Ureter (tissue), 1 donor: ENCODE data around the gene BLVRA. TPM values are rescaled to one million over a fixed set of nuclear protein-coding genes. Genes with fewer than 3 reads are reported as not detected.
"Not testable (repeated sequence)": the region's sequence is repeated elsewhere in the genome, so short reads cannot be mapped to it uniquely, and the experiment has no call there.

Source experiments
- DNase-seq: peaks from one replicate; pipeline ENCODE4 v3.0.0-alpha.2; 2020; ENCODE audit warnings: low spot score
- total RNA-seq: library from RNA; stranded (reverse); gene quantifications from one replicate; pipeline ENCODE4 v1.2.4, GENCODE V29; 2023
- donor health status: DM: yes; HTN: yes; CAD: no.

The BLVRA gene
- 35.9 TPM for total RNA-seq

DNA sequence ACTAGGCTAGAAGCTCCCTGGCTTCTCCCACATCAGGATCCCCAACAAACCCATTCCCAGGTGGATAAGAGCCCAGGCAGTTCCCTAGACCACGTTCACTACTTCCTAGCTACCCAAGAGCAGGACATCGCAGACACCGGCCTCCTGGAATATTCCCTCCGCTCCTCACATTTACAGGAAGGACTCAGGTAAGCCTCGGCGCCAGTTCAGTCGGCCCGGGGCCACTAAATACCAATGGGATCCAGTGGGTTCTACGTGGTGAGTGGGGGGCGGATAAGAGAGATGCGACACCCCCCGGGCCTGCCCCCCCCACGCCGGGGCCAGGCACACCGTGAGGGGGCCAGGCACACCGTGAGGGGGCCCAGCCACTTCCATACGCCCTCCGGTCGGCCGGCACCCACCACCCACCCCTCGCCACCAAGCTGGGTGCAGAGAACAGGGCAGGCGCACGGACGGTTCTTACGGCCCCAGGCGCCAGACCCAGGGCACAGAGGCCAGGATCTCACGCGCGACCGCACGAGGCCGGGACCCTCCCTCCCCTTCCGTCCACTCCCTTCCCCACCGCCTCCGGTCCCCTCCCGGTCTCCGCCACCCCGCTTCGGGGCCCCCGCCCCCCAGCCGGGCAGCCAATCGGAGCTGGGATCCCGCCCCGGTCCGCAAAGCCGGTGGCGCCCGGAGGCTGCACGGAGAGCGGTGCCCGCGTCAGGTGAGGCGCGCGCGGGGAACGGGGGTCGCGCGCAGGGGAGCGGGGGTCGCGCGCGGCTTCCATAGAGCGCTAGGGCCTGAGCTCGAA, at the start of gene BLVRA:
Gene BLVRA (plus strand): TSS at position 652 of the 793 bp plus-strand sequence. CDS start 12,479 bp downstream, outside the sequence.
- peak; percentile 76 for DNase-seq

DNA sequence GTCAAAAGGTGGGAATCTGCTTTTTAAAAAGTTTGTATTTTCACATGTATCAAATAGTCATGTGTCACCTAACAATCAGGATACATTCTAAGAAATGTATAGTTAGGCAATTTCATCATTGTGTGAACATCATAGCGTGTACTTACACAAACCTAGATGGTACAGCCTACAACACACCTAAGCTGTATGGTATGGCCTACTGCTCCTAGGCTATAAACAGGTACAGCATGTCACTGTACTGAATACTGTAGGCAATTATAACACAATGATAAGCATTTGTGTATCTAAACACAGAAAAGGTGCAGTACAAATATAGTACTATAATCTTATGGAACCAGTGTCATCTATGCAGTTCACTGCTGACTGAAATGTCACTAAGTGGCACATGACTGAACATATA, 47.0 kb upstream of the BLVRA start:
- no peak for DNase-seq

GRCh38 chr7:43715966-43716365, 42.5 kb upstream of the BLVRA start:
- not testable (repeated sequence) for DNase-seq

- DNase-seq = no peak
Measured at GRCh38 chr7:43716598-43716997, 41.9 kb upstream of the BLVRA start.

DNA sequence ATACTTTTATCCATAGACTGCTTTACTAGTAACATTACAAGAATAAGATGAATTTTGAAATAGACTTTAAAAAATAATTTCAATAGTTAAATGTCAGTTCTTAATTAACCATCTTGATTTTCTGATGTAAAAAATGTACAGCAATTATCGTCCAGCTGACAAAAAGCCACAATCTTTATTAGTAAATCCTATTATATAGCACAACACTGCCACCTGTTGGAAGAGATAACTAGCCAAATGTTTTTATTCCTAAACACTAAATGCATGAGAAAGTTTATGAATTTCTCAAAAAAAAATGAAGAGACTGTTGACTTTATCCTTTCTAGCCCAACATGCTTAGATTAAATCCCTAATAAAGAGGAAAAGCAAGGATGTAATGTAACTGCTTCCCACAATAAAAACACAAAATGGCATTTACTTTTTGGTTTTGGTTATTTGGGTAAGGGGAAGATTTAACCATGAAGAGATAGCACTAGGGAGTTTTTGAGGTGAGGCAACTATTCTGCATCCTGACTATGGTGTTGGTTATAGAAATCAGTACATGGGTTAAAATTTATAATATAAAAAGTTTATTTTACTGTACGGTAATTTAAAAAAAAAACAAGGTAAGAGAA, 37.2 kb upstream of the BLVRA start:
- no peak for DNase-seq

DNA sequence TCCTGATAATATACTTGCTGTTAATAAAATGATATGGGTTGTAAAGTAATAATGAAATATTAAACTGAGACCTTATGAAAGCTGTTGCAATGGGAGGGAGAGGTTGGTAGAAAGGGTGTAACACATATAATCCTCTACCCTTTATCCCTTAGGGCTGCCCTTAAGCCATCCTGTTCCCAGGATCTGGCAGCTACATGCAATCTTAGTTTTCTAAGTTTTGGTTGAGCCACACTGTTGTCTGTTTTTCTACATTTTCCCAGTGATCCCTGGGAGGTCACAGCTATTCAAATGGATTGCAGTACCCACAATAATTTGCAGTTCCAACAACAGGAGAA, 35.5 kb upstream of the BLVRA start:
- no peak for DNase-seq

GRCh38 chr7:43725251-43725650, 33.2 kb upstream of the BLVRA start:
- DNase-seq = no peak

DNA sequence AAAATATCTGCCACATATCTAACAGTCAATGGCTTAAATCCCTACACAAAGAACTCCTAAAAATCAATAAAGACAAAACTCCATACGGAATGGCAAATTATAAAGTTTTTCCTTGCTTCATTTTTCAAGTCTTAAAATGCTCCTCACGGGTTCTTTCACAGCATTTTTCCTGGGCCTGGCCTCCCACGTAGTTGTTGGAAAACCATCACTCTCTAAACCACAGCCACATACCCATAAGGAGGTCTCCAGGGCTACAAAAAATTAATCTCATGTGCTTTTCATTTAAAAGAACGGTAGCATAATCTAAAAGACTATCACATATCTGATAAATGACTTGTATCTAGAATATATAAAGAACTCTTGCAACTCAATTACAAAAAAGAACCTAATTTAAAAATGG, 32.0 kb upstream of the BLVRA start:
- DNase-seq = no peak

- no peak for DNase-seq
Measured at GRCh38 chr7:43727003-43727402, 31.5 kb upstream of the BLVRA start.

DNA sequence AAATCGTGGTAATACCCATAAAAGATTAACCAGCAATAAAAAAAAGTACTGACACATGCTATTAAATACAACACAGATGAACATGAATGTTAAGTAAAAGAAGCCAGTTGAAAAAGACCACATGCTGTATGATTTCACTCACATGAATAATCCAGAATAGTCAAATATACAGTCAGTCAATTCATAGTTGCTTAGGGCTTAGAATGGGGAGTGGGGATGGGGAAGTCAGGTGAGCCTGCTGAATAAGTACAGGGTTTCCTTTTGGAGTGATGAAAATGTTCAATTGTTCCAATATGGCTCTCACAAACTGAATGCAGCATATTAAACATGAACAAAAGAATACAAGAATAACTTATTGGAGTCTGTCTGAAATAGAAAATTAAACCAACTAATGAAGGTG, 31.0 kb upstream of the BLVRA start:
- no peak for DNase-seq

GRCh38 chr7:43729214-43729923, 29.1 kb upstream of the BLVRA start, which contains the start of gene COA1:
TSS of gene COA1 (minus strand) at chr7:43729523. CDS start at chr7:43648614, 80,909 bp downstream.
- peak; percentile 86 for DNase-seq

DNA sequence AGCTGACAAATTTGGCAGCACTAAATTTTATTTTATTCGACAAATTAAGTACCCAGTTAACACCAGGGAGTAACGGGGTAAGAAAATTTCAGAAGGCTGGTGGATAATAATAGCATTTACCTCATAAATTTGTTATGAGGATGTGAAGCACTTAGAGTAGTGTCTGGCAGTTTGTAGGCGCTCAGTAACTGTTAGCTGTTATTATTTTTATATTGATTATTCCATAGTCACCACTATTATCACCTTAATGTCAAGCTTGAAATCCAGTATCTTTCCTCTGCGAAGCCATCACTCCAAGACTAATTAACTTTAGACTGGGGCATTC, 28.6 kb upstream of the BLVRA start:
- DNase-seq = no peak

DNA sequence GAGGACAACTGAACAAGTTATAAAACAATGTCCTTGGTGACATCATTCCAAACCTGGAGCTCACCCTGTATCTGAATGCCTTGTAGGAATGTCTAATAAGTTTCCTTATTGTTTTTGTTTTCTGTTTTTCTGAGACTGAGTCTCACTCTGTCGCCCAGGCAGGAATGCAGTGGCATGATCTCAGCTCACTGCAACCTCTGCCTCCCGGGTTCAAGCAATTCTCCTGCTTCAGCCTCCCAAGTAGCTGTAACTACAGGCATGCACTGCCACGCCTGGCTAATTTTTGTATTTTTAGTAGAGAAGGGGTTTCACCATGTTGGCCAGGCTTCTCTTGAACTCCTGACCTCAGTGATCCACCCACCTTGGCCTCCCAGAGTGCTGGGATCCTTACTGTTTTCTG, 27.0 kb upstream of the BLVRA start:
- DNase-seq = not testable (repeated sequence)

GRCh38 chr7:43734575-43735332, 23.7 kb upstream of the BLVRA start:
- DNase-seq = not testable (repeated sequence)

- DNase-seq = no peak
Measured at GRCh38 chr7:43735403-43735801, 23.1 kb upstream of the BLVRA start.

GRCh38 chr7:43735802-43736603, 22.5 kb upstream of the BLVRA start:
- no peak for DNase-seq

- no peak for DNase-seq
Measured at GRCh38 chr7:43737467-43738127, 20.9 kb upstream of the BLVRA start.

DNA sequence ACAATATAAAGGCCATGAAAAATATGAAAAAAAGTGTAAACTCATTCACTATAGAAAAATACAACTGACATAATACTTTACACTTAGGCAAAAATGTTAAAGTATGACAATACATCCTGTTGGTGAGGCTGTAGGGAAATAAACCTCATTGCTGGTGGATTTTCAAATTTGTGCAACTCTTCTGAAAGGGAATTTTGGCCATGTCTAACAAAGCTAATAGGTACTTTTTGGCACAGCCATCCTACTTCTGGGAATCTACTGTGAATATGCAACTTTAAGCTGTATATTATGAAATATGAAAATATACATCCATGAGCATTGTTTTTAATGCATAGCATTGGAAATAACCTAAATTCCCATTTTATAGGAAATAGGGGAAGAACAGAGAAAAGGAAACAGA, 15.8 kb upstream of the BLVRA start:
- no peak for DNase-seq

- no peak for DNase-seq
Measured at GRCh38 chr7:43747328-43748105, 11.0 kb upstream of the BLVRA start.

DNA sequence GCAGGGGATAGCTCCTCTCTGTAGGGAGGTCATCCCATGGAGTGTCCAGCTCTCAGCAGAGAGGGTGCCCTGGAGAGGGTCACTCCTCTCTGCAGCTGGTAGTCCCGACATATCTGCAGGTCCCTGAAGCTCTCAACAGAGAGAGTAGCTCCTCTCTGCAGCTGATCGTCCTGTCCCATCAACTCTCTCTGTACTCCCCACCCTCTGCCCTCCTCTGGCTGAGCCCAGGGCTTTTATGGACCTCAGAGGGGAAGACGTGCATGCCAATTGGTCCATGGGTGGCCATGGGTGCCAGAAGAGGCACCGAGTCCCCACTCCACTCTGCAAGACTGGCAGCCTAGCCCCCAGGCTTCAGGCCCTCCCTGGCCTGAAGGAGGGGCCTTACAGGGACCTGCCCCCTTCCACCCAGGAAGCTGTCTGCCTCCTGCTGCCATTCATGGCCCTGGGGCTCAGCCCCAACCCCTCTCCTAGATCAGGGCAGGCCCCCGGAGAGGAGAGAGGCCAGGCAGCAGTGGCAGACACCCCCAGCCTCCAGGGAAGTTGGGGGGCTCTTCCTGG, 9.0 kb upstream of the BLVRA start:
- DNase-seq = no peak
